SH-SY5Y (cell line): Measurements from ENCODE around the gene IL4.

Experiments
- GATA2 ChIP-seq: IDR thresholded peaks from 2 replicates; pipeline ENCODE4 v1.6.1; 2011; ENCODE audit warnings: mild to moderate bottlenecking, low read depth, low read length
- GATA3 ChIP-seq: IDR thresholded peaks from 2 replicates; pipeline ENCODE4 v1.6.1; 2011; ENCODE audit warnings: low read depth, mild to moderate bottlenecking, low read length, moderate library complexity

- TF ChIP-seq GATA2 (no peak), GATA3 (no peak)
Observed at GRCh38 chr5:132668706-132669454, 4.9 kb upstream of the IL4 start.
